GM10266 (cell line): Measurements from ENCODE around the gene GMCL2.

Experiments used
- DNase-seq: peaks from one replicate; pipeline ENCODE4 v3.0.0; 2012; ENCODE audit errors: extremely low spot score
- CTCF ChIP-seq: IDR thresholded peaks from 2 replicates; pipeline ENCODE4 v1.5.1; 2012; ENCODE audit warnings: mild to moderate bottlenecking, low read depth; ENCODE audit not compliant: control insufficient read depth, insufficient read depth; ENCODE audit errors: missing control alignments

GMCL2 gene

GRCh38 chr5:178176791-178177190, 10.4 kb downstream of the GMCL2 start:
- DNase-seq = no peak
- no peak for TF ChIP-seq CTCF

GRCh38 chr5:178174456-178174855, 12.7 kb downstream of the GMCL2 start:
- no peak for TF ChIP-seq CTCF
- DNase-seq = no peak

GRCh38 chr5:178170455-178170854, 16.7 kb downstream of the GMCL2 start:
- no peak for TF ChIP-seq CTCF
- DNase-seq = no peak

GRCh38 chr5:178165581-178165980, 21.6 kb downstream of the GMCL2 start:
- TF ChIP-seq CTCF = no peak
- DNase-seq = no peak

GRCh38 chr5:178163772-178164735, 23.1 kb downstream of the GMCL2 start:
- TF ChIP-seq CTCF = peak; percentile 100
- DNase-seq = peak; percentile 94

GRCh38 chr5:178162481-178162880, 24.7 kb downstream of the GMCL2 start:
- TF ChIP-seq CTCF = no peak
- no peak for DNase-seq

GRCh38 chr5:178160176-178160575, 27.0 kb downstream of the GMCL2 start:
- DNase-seq = no peak
- TF ChIP-seq CTCF = no peak
